Activated CD4-positive, alpha-beta T cell treated with anti-CD3 and anti-CD28 coated beads, Interleukin-10, Interleukin-2, amounts not matched to agents 100 ng/mL and 50 ng/mL, durations not matched to agents 16 hours and 8 hours (primary cell): Measurements from ENCODE around the gene GRPEL1.

Experiments used
- DNase-seq: peaks from one replicate; pipeline ENCODE4 v3.0.0-alpha.2; 2020

The GRPEL1 gene

DNA sequence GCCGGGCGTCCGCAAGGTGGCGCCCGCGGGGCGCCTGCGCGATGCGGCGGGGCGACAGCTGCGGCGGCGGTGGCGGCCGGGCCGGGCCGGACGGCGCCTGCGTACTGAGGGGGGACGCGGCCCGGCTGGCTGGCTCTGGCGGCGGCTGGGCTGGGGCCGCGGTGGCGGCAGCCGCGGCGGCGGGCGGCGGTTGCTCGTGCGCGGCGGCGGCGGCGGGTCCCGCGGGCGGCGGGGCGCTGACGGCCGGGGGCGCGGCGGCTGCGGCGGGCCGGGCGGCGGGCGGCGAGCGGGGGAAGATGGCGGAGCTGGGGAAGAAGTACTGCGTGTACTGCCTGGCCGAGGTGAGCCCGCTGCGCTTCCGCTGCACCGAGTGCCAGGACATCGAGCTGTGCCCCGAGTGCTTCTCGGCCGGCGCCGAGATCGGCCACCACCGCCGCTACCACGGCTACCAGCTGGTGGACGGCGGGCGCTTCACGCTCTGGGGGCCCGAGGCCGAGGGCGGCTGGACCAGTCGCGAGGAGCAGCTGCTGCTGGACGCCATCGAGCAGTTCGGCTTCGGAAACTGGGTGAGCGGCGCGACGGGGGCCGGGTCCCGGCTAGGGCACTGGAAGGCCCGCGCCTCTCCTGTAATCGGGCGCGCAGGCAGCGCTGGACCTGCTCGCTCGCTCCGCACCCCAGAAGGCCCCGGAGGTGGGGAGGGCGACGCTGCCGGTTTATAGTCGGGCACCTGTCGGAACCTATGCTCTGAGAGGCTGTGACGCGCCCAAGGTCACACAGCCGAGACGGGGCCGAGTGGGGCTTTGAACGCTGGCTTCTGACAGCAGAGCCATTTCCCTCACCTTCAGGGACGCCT lies 24.4 kb downstream of the GRPEL1 start, which contains the start of gene TADA2B:
TADA2B (plus strand) TSS at position 89 of the 853 bp plus-strand sequence; CDS start at position 297, 208 bp downstream.
- peak; percentile 59 for DNase-seq

DNA sequence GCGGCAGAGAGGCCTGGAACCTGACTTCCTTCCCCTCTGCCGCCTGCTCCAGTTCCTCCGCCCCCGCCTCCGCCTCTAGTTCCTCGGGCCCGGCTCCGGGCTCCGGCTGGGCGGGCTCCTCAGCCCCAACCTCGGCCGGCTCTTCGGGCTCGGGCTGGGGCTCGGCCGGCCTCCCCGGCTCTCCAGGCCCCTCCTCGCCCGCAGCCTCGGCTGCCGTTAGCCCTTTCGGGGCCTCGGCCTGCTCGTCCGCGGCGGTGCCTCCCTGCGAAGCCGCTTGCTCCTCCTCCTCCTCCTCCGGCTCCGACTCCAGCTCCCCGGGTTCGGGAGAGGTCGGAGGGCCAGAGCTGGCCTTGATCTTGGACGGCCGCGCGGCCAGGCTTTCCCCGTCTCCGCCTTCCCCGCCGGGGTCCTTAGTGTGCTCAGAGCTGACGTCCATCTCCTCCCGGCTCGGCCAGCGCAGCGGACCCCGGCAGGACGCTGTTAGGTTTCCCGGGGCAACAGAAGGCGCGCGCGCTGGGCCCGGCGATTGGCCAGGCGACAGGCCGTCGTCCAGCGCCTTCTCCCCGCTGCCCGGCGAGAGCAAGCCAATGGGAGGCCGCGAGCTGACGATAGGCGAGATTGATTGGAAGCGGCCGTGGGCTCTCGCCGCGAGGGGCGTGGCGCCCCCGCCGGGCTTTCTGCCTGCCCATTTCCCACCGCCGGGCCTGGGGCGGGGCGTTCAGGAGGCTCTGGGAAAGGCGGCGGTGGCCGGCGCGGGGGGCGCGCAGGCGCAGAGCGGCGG lies 25.2 kb downstream of the GRPEL1 start:
- peak; percentile 98 for DNase-seq

DNA sequence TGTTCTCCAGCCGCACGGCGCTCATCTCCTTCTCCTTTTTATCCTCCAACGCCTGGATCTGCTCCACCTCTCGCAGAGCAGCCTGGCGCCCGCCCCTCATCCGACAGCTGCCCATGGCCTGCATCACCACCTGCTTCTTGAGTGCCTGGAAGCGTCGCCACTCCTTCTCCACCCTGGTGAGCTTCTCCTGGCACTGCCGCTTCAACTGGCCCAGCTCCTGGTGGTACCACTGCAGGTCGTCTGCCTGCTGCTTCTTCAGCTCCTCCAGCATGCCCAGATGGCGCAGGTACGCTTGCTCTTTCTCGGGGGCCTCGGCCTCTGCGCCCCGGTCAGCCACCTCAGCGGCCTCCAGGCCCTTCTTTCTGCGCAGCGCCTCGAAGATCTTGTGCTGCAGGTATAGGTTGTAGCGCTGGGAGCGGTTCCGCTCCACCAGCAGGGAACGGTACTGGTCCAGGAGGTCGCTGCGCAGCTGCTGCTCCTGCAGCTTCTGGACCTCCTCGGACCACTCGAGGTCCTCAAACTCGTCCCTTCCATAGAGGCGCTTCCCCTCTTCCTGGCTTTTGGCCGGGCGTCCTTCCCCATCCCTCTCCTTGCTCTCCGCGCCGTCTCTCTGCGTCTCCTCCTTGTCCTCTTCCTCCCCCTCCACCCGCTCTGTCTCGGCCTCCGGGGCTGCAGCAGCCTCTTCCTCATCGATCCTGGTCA lies 25.9 kb downstream of the GRPEL1 start:
- no peak for DNase-seq

DNA sequence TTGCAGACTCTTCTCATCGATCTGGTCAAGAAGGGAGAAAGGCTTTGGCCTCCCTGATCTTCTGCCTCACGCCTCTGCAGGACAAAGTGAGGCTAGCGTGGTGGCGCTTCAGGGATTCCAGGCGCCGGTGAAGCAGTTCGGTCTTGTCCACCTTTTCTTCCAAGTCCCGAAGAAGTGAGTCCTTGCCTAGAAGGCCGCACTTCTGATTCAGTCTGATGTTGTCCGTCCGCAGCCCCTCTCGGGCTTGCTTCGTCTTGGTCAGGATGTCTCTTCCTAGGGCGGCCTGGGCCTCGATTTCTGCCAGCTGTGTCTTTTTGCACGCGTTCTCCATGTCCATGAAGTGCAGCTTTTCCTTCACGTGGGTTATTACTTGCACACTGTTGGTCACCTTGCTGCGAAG lies 26.6 kb downstream of the GRPEL1 start:
- DNase-seq: no peak

DNA sequence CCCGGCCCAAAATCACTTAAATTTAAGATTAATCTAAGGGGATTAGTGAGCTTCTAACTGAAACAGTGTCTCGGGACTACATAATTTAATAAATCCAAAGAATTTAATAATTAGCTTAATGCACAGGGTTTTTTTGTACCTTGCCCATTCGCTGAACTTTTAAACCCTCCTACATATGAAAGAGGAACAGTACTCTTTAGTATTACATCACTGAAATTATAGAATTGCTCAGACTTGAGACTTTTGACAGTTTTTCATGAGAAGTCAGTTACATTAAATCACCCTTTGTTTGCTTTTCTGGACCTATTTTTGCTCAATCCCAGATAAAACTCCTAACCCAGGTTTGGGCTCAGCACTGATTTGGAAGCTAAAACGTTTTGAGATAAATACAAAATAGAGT lies 27.1 kb downstream of the GRPEL1 start:
- DNase-seq: no peak

DNA sequence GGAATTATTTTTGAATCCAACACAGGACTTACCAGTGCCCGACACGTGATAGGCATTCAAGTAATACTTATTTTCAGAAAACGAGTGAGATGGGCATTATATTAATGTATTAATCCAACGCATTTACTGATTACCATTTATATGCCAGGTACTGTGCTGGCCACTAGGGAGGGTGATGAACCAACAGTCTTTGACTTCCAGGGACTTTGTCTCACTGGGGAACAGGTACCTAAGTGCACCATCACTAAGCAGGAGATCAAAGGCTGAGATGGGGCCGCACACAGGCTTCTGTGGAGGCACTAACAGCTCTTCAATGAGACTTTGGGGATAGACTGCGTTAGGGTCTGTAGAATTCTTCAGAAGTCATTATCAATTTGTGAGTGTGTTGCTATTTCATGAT lies 30.4 kb downstream of the GRPEL1 start:
- no peak for DNase-seq

DNA sequence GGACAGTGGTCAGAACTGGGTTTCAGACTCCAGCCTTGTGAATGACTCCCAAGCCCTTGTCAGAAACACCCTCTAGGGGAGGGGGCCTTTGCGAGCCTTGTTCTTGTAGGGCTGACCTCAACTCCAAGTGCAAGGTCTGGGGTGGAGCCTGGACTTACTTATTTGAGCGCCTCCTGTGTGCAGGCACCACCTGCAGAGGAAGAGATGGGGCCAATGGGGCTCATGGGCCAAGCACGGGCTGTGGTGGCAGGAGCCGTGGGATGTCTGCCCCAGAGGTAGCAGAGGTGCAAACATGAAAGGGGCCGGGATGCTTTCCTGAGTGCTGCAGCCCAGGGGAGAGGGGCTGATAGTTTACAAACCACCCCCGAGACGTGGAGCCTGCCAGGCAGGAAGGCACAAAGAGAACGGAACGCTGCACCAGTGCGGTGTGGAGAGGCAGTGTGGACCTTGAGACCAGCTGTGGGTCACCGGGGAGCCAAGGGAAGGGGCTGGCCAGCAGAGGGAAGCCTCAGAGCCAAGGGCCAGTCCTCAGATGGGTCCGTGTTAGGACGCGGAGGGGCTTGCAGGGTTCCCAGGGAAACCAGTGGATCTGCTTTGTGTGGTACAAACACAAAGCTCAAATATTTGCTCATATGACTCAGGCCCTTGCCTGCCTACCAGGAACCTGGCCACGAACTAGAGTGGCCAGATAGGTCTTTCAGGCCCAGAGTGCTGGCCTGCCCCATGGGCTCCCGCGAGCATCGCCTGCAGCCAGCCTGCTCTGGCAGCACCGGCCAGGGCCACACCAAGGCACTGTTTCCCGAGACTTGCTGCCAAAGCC lies 33.4 kb downstream of the GRPEL1 start:
- DNase-seq: no peak

DNA sequence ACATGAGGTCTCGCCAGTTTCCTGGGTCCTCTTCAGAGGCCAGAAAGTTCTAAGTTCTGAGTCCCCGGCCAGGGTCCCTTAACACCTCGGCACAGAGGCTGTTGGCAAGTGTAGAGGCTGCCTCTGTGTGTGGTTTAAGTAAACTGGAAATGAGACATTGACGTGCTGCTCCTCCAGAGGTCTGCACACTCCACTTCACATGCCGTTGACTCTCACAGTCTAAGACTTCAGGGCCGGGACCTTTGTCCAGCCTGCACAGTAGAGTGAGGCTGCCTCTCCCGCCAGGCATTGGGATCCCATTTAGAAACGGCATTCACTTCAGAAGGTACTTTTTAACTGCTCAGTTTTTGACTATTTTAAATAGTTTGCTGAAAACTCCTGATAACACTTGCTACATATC lies 35.3 kb downstream of the GRPEL1 start:
- no peak for DNase-seq

DNA sequence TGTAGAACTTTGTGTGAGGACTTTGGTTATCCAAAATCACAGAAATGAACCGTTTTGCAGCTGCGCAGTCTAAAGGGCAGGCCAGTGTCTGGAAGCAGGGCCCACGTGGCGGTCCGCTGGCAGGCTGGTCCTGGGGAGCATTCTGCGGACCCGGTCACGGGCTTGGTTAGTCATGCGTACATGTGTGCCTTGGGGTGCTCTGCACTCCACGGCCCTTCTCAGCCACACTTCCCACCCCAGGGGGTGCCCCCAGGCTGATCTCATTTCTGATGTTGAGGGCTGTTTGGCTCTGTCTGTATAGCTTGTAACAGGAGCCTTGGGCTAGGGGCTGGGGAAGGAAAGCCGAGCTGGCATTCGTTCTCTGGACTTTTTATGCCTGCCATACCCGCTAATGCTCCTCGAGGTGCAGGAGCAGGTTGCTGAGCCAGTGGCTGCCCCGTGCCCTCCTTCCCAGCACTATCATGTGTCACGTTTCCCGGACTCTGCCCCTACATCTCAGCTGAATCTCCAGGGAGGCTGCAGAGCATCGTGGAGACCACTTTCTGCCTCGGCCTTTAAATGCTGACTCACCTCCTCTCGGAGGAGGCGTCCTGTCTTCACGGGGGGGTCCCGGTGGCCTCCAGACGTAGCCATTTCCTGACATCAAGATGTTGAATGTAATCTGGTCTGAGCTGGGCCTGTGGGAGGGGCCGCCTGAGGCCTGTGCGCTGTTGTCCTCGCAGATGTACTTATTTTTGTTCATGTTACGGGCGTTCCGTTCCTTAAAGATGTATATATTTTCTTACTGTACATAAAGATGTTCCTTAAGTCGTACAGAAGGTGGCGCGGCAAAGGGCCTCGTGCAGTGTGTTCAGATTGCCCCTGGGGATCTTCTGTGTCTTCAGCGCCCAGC lies 36.1 kb downstream of the GRPEL1 start:
- DNase-seq: no peak

DNA sequence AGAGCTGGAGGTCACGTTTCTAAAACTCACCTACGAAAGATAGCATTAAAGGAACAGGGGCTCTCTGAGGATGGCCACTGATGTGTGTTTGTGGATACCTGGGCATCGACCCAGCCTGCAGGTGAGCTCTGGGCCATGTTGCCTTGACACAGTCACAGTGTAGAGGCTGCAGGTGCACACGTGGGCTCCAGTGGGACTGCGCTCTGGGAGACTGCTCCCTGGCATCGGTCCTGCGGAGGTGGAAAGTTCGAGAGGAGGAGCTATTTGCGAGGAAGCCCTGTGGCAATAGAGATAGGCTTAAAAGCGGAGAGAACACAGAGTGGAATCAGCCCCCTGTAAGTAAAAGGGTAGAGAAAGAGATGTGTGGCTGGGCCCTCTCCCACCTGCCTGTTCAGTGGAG lies 37.0 kb downstream of the GRPEL1 start:
- no peak for DNase-seq

DNA sequence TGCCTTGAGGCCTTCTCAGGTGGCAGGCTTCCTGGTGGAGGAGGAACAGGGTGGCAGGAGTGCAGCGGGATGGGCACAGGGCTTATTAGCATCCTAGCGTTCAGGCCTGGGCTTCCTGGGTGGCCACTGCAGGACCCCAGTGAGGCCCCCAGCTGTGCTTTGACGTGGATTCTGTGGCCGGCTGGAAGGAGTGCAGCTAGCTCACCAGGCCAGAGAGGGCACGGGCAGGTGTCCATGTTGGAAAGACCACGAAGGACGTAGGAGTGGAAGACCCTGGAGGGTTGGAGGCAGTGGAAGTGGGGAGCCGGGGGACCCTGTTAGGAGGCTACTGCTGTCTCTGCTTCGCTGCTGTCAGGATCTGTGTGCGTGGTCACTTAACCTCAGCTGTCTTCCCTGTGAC lies 37.9 kb downstream of the GRPEL1 start:
- no peak for DNase-seq

DNA sequence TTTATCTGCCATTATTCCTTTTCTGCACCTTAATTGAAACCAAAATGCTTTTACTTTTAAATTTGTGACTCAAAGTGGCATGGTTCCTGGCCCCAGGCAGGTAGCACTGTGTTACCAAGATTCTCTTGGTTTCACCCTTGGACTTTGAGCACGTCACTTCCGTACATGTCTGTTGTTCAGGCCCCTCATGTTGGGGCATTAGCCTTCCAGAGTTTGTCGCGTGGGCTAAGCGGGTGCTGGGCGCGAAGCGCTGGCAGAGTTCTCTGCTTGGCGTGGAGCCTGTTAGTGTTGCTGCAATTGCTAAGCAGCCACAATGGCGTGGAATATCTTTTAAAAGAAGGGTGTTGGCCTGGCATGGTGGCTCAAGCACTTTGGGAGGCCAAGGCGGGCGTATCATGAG lies 38.7 kb downstream of the GRPEL1 start:
- DNase-seq: no peak

DNA sequence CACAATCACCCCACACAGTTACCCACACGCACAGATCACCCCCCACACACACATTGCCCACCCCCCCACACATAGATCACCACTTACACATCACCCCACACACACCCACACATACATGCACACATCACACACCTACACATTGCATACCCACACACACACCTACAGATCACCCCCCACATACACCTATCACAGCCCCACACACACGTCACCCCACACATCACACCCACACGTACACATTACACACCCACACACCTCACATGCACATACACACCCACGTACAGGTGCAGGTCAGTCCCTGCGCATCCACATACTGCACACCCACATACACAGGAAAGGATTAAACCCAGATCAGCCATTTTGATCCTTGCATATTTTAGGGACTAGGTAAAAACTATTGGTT lies 40.0 kb downstream of the GRPEL1 start:
- no peak for DNase-seq

DNA sequence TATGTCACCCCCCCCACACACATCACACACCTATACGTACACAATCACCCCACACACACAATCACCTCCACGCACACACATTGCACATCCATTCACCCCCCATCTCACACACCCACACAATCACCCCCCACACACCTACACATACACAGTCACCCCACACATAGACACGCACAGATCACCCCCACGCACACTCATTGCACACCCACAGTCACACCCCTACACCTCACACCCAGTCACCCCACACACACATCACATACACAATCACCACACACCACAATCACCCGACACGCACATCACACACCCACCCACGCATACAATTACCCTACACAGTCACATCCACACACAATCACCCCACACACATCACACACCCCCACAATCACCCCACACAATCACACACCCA lies 40.6 kb downstream of the GRPEL1 start:
- DNase-seq: no peak

DNA sequence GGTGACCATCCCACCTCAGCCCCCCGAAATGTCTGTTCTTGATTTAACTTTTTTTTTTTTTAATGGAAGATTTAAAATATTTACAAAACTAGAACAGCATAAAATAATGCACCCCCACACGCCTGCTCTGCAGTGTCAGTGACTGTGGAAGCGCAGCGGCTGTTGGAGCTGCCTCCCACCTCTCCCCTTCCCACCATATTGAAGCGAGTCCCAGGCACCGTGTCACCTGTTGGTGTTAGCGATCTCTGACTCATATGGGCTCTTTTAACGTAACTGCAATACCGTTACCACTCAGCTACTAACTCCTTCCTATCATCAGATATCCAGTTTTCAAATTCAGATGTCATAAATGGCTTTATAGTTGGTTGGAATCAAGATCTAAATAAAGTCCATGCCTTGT lies 41.8 kb downstream of the GRPEL1 start:
- DNase-seq: no peak

DNA sequence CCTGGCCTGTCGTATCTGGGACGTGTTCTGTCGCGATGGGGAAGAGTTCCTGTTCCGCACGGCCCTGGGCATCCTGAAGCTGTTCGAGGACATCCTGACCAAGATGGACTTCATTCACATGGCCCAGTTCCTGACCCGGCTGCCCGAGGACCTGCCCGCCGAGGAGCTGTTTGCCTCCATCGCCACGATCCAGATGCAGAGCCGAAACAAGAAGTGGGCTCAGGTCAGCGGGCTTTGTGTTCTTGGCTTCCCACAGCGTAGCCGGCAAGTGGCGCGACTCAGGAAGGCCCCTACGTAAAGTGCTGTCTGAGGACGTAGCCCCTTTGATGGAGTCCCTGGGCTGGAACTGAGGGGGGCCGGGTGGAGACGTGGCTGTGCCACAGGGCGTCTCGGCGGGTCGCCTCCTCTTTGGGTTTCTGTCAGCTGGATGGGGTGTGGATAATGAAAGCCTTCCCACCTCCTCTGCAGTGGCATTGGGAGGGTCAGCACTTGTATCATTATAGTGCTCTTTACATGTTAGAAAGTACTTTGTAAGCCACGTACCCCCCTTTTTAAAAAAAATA lies 42.7 kb downstream of the GRPEL1 start:
- no peak for DNase-seq

DNA sequence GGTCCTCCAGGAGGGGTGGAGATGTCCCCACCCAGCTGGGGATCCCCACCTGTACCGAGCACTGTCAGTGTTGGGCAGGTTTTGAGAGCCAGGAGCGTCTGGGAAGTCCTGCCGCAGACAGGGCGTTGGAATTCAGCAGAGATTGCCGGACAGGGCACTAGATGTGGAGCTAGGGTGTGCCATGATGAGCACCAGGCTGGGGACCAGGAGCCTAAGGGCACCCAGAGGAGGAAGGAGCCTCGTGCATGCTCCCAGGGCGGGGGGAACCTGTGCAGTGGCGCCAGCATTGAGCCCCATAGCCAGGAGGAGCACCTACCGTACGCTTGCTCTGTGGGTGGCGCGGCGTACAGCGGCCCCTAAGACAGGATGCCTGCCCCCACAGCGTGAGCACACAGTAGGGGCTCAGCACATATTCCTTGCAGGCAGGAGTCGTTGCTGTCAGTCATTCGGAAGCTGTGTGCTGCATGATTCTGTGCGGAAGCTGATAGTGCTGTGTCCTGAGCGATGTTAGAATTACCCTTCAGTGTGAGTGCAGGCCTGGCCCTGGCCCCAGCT lies 43.5 kb downstream of the GRPEL1 start:
- no peak for DNase-seq

DNA sequence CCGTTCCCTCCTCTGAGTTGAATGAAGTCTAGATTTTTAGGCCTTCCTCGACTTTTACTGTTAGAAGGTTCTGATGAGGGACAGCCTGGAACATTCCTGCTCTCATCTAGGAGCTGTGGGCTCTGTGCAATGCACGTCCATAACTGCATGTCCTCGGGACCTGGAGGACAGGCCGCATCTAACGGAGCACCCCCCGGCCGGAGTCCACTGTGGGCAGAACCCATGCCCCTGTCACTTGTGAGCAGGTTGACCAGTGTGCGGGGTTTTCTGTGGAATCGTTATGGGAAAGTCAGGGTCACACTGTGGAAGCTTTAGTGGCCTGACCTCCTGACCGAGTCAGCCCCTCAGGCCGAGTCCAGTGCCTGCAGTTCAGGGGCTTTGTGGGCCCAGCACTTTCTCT lies 44.0 kb downstream of the GRPEL1 start:
- DNase-seq: no peak

DNA sequence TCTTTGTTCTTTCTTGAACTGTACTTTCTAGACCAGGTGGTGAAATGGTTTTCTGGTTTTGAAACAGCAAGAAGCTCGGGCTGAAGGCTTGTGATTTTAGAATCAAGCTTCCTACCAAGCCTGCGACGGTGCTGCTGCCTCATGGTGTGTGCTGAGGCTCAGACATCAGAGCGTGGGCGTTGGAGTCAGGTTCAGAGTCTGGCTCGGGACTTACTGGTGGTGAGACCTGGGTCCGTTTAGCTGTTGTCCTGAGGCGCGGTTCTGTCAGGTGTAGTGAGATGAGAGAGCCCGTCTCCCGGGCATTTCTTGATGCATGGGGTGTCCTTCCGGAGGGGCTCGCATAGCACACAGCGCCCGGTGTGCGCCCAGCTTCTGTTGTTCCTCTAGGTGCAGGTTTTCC lies 44.4 kb downstream of the GRPEL1 start:
- DNase-seq: no peak

DNA sequence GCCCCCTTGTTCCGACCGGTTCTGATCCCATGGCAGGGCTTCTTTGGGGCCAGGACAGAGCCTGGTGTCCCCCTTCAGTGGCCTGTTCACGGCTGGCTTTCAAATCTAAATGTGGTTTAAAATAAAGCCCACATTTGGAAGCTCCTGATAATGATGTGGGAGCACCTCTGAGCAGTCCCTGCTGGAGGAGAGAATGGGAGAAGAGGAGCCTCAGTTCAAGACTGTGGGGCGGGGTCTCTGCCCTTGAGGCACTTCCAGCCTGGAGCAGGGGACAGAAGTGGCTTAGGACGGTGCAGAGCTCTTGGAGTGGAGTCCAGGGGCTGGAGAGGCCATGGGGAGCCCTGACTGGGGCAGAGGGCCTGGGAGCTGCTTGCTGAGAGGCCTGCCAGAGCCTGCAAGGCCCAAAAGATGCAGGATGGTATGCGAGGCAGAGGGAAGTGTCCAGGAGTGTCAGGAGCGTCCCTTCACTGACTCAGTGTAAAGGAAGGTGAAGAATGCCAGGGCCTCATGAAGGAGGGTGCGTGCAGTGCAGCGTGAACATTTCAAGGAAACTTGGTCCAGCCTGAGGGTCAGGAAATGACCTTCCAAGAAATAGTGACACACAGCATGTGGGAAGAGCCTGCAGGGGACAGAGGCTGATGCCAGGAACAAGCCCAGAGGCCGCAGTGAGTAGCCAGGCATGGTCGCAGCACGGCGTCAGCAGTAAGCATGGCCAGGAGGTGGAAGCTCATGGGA lies 45.8 kb downstream of the GRPEL1 start:
- no peak for DNase-seq
